ENCODE measurements around the gene HAPLN1. TPM values are rescaled to one million over a fixed set of nuclear protein-coding genes. Genes with fewer than 3 reads are reported as not detected.
A peak's percentile ranks its signal among the peaks of the same experiment; 100 is the strongest.

The HAPLN1 gene
- total RNA-seq, 1 donor from 2014 or later, result not detected

GRCh38 chr5:83718195-83718825 lies 2.3 kb downstream of the HAPLN1 start:
- DNase-seq (ENCODE audit: low read depth, low spot score), result peak; percentile 20

- no peak for DNase-seq (ENCODE audit: low read depth, low spot score)
Measured at GRCh38 chr5:83715236-83716065, 5.2 kb downstream of the HAPLN1 start.

GRCh38 chr5:83714810-83715209 lies 5.8 kb downstream of the HAPLN1 start:
- no peak for DNase-seq (ENCODE audit: low read depth, low spot score)

GRCh38 chr5:83711982-83712601 lies 8.6 kb downstream of the HAPLN1 start:
- DNase-seq (ENCODE audit: low read depth, low spot score), result no peak

GRCh38 chr5:83709973-83710372 lies 10.7 kb downstream of the HAPLN1 start:
- no peak for DNase-seq (ENCODE audit: low read depth, low spot score)

- no peak for DNase-seq (ENCODE audit: low read depth, low spot score)
Measured at GRCh38 chr5:83708170-83708569, 12.5 kb downstream of the HAPLN1 start.

- DNase-seq (ENCODE audit: low read depth, low spot score), result no peak
Measured at GRCh38 chr5:83703059-83703458, 17.6 kb downstream of the HAPLN1 start.

GRCh38 chr5:83701886-83702285 lies 18.8 kb downstream of the HAPLN1 start:
- DNase-seq (ENCODE audit: low read depth, low spot score), result no peak

- DNase-seq (ENCODE audit: low read depth, low spot score), result no peak
Measured at GRCh38 chr5:83689881-83690280, 30.8 kb downstream of the HAPLN1 start.

GRCh38 chr5:83688281-83688680 lies 32.4 kb downstream of the HAPLN1 start:
- no peak for DNase-seq (ENCODE audit: low read depth, low spot score)

- no peak for DNase-seq (ENCODE audit: low read depth, low spot score)
Measured at GRCh38 chr5:83687124-83687619, 33.5 kb downstream of the HAPLN1 start.

- DNase-seq (ENCODE audit: low read depth, low spot score), result no peak
Measured at GRCh38 chr5:83686251-83686650, 34.4 kb downstream of the HAPLN1 start.

GRCh38 chr5:83683836-83684235 lies 36.8 kb downstream of the HAPLN1 start:
- DNase-seq (ENCODE audit: low read depth, low spot score), result no peak

- DNase-seq (ENCODE audit: low read depth, low spot score), result no peak
Measured at GRCh38 chr5:83672646-83673045, 48.0 kb downstream of the HAPLN1 start.

- DNase-seq (ENCODE audit: low read depth, low spot score), result no peak
Measured at GRCh38 chr5:83672158-83672557, 48.5 kb downstream of the HAPLN1 start.

- no peak for DNase-seq (ENCODE audit: low read depth, low spot score)
Measured at GRCh38 chr5:83665631-83666030, 55.0 kb downstream of the HAPLN1 start.

- no peak for DNase-seq (ENCODE audit: low read depth, low spot score)
Measured at GRCh38 chr5:83662558-83662957, 58.1 kb downstream of the HAPLN1 start.

- no peak for DNase-seq (ENCODE audit: low read depth, low spot score)
Measured at GRCh38 chr5:83657807-83658525, 62.7 kb downstream of the HAPLN1 start.

GRCh38 chr5:83654427-83654994 lies 66.1 kb downstream of the HAPLN1 start:
- no peak for DNase-seq (ENCODE audit: low read depth, low spot score)

- no peak for DNase-seq (ENCODE audit: low read depth, low spot score)
Measured at GRCh38 chr5:83653669-83654068, 67.0 kb downstream of the HAPLN1 start.

- no peak for DNase-seq (ENCODE audit: low read depth, low spot score)
Measured at GRCh38 chr5:83645936-83646335, 74.7 kb downstream of the HAPLN1 start.

Data from pulmonary artery endothelial cell (primary cell).